Measurements from ENCODE around the gene UPK3A.
"Not testable (repeated sequence)": the region's sequence is repeated elsewhere in the genome, so short reads cannot be mapped to it uniquely, and the experiment has no call there.

UPK3A gene

GRCh38 chr22:45248832-45249561 is 35.8 kb upstream of the UPK3A start:
- TF ChIP-seq CTCF (IDR thresholded peaks at IDR 0.05; ENCODE audit: poor library complexity, severe bottlenecking) = no peak
- peaks cover 17% of the 10 kb centered on the region for H3K4me1 ChIP-seq (ENCODE audit: insufficient read depth, poor library complexity, severe bottlenecking)
- no peak overlapping the region for H3K4me3 ChIP-seq (ENCODE audit: severe bottlenecking)
- DNase-seq (ENCODE audit: low spot score) (no peak), ATAC-seq (ENCODE audit: low read depth) (no peak)
- no peaks in the 10 kb centered on the region for H3K27me3 ChIP-seq (ENCODE audit: insufficient read depth, poor library complexity, severe bottlenecking)
- H3K9me3 ChIP-seq (ENCODE audit: severe bottlenecking) = no peaks in the 10 kb centered on the region
- no peaks in the 10 kb centered on the region for H3K36me3 ChIP-seq (ENCODE audit: low read depth)
- peak overlapping the region; percentile 98 for H3K27ac ChIP-seq (ENCODE audit: poor library complexity, severe bottlenecking)

- Histone ChIP-seq H3K27me3 (ENCODE audit: insufficient read depth, poor library complexity, severe bottlenecking) (no peaks in the 10 kb centered on the region), H3K4me1 (ENCODE audit: insufficient read depth, poor library complexity, severe bottlenecking) (peaks cover 4% of the 10 kb centered on the region), H3K9me3 (ENCODE audit: severe bottlenecking) (no peaks in the 10 kb centered on the region), H3K36me3 (ENCODE audit: low read depth) (no peaks in the 10 kb centered on the region), H3K27ac (ENCODE audit: poor library complexity, severe bottlenecking) (no peak overlapping the region), H3K4me3 (ENCODE audit: severe bottlenecking) (no peak overlapping the region)
- no peak for DNase-seq (ENCODE audit: low spot score)
- no peak for ATAC-seq (ENCODE audit: low read depth)
- TF ChIP-seq CTCF (IDR thresholded peaks at IDR 0.05; ENCODE audit: poor library complexity, severe bottlenecking) = peak; percentile 8
Observed at GRCh38 chr22:45251825-45252224, 32.9 kb upstream of the UPK3A start.

GRCh38 chr22:45253039-45253641 is 31.6 kb upstream of the UPK3A start:
- Histone ChIP-seq H3K36me3 (ENCODE audit: low read depth) (no peaks in the 10 kb centered on the region), H3K4me1 (ENCODE audit: insufficient read depth, poor library complexity, severe bottlenecking) (no peaks in the 10 kb centered on the region), H3K27me3 (ENCODE audit: insufficient read depth, poor library complexity, severe bottlenecking) (no peaks in the 10 kb centered on the region), H3K27ac (ENCODE audit: poor library complexity, severe bottlenecking) (no peak overlapping the region), H3K9me3 (ENCODE audit: severe bottlenecking) (no peaks in the 10 kb centered on the region), H3K4me3 (ENCODE audit: severe bottlenecking) (no peak overlapping the region)
- TF ChIP-seq CTCF (IDR thresholded peaks at IDR 0.05; ENCODE audit: poor library complexity, severe bottlenecking) = no peak
- DNase-seq (ENCODE audit: low spot score) (no peak), ATAC-seq (ENCODE audit: low read depth) (no peak)

- Histone ChIP-seq H3K9me3 (ENCODE audit: severe bottlenecking) (no peaks in the 10 kb centered on the region), H3K27ac (ENCODE audit: poor library complexity, severe bottlenecking) (no peak overlapping the region), H3K27me3 (ENCODE audit: insufficient read depth, poor library complexity, severe bottlenecking) (no peaks in the 10 kb centered on the region), H3K4me3 (ENCODE audit: severe bottlenecking) (no peak overlapping the region), H3K4me1 (ENCODE audit: insufficient read depth, poor library complexity, severe bottlenecking) (no peaks in the 10 kb centered on the region), H3K36me3 (ENCODE audit: low read depth) (no peaks in the 10 kb centered on the region)
- DNase-seq (ENCODE audit: low spot score) = no peak
- no peak for ATAC-seq (ENCODE audit: low read depth)
- TF ChIP-seq CTCF (IDR thresholded peaks at IDR 0.05; ENCODE audit: poor library complexity, severe bottlenecking) = no peak
Observed at GRCh38 chr22:45254388-45254787, 30.4 kb upstream of the UPK3A start.

GRCh38 chr22:45254789-45255278 is 29.9 kb upstream of the UPK3A start:
- Histone ChIP-seq H3K27ac (ENCODE audit: poor library complexity, severe bottlenecking) (no peak overlapping the region), H3K4me3 (ENCODE audit: severe bottlenecking) (no peak overlapping the region), H3K27me3 (ENCODE audit: insufficient read depth, poor library complexity, severe bottlenecking) (no peaks in the 10 kb centered on the region), H3K9me3 (ENCODE audit: severe bottlenecking) (no peaks in the 10 kb centered on the region), H3K4me1 (ENCODE audit: insufficient read depth, poor library complexity, severe bottlenecking) (no peaks in the 10 kb centered on the region), H3K36me3 (ENCODE audit: low read depth) (no peaks in the 10 kb centered on the region)
- no peak for TF ChIP-seq CTCF (IDR thresholded peaks at IDR 0.05; ENCODE audit: poor library complexity, severe bottlenecking)
- no peak for ATAC-seq (ENCODE audit: low read depth)
- DNase-seq (ENCODE audit: low spot score) = no peak

- H3K9me3 ChIP-seq (ENCODE audit: severe bottlenecking); H3K36me3 ChIP-seq (ENCODE audit: low read depth); DNase-seq (ENCODE audit: low spot score); H3K4me1 ChIP-seq (ENCODE audit: insufficient read depth, poor library complexity, severe bottlenecking); H3K27ac ChIP-seq (ENCODE audit: poor library complexity, severe bottlenecking); H3K4me3 ChIP-seq (ENCODE audit: severe bottlenecking); H3K27me3 ChIP-seq (ENCODE audit: insufficient read depth, poor library complexity, severe bottlenecking); ATAC-seq (ENCODE audit: low read depth): not testable (repeated sequence)
Observed at GRCh38 chr22:45257941-45258340, 26.8 kb upstream of the UPK3A start.

Data from RWPE2 (cell line).